Fibroblast of skin of left quadriceps (primary cell): ENCODE data around the gene SPATA6L.

ENCODE experiments used
- DNase-seq, 2 experiments: peaks; one replicate each; pipeline ENCODE4 v3.0.0-alpha.2; 2013; ENCODE audit warnings: low read depth in 2 of 2

SPATA6L gene

GRCh38 chr9:4585135-4585534 lies 81.1 kb downstream of the SPATA6L start:
- DNase-seq: no peak

- DNase-seq: no peak
These were observed 81.6 kb downstream of the SPATA6L start for GRCh38 chr9:4584636-4585035.

DNA sequence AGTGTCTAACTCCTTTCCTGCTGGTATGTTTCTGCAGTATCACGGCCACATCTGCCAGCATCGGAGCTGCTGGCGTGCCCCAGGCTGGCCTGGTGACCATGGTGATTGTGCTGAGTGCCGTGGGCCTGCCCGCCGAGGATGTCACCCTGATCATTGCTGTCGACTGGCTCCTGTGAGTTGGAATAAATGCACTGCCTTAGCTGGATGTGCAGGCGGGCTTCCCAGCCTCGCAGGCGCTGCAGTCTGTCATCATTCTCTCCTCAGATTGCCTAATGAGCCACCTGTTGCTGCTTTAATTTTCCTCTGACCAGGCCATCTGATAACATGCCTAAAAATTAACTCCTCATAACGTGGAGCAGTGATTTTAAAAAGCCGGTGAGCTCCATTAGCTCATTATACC lies 83.3 kb downstream of the SPATA6L start:
- no peak for DNase-seq

DNA sequence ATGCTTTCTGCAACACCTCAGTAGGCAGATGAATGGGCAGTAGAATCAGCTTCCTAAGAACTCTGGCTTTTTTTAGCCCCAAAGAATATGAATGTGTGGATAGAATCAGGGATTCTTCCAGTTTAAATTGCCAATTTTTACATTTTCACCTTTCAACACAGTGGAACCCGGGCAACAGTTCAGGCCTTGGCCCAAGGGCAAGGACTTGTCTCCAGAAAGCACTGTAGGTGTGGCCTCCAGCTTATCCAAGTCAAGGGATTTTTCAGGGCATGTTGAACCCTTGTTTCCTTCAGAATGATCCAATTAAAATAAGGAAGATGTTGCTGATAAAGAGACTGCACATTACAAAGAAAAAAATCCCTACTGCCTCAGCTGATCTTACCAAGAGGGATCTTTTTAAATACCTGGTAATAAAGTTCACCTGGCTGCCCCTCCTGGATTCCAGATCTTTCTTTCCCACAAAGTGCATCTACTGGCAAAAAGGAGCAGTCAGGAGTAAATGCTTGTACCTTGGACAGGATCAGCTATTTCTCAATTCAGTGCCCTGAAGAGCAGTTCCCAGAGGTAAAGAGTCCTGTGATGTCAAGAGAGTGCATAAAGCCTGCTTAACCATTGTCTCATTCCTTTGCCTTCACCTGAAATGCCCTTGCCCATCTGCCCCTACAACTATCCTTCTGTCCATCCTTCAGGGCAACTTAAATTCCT lies 84.3 kb downstream of the SPATA6L start:
- no peak for DNase-seq

- DNase-seq: no peak
These were observed 85.1 kb downstream of the SPATA6L start for GRCh38 chr9:4581035-4581760.

GRCh38 chr9:4579001-4579400 lies 87.3 kb downstream of the SPATA6L start:
- no peak for DNase-seq

GRCh38 chr9:4576448-4576847 lies 89.8 kb downstream of the SPATA6L start:
- DNase-seq: no peak

- DNase-seq: no peak
These were observed 90.3 kb downstream of the SPATA6L start for GRCh38 chr9:4575997-4576396.

DNA sequence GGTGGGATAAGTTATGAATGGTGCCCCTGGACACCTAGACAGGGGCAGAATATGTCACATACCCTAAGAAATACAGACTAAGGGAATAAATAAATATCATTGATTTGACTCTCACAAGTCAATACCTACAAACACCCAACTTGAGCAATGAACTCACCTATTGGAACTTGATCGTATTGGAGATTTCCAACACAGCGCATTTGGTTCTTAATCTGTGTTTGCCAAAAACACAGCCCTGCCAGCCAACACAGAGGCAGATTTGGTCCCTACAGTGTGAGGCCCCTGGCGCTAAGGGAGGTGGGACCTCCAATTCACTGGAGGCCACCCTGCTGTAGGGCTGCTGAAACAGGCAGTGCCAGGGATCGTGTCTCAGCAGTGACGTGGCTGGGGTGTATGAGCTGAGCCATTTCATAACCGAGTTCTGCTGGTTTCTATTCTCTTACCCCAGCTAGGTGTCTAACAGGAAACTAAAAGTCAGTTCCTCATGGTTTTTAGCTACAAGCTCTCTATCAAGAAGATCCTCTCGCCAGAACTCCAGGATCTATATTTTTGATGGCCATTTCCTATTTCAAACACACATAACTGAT lies 91.5 kb downstream of the SPATA6L start:
- no peak for DNase-seq

DNA sequence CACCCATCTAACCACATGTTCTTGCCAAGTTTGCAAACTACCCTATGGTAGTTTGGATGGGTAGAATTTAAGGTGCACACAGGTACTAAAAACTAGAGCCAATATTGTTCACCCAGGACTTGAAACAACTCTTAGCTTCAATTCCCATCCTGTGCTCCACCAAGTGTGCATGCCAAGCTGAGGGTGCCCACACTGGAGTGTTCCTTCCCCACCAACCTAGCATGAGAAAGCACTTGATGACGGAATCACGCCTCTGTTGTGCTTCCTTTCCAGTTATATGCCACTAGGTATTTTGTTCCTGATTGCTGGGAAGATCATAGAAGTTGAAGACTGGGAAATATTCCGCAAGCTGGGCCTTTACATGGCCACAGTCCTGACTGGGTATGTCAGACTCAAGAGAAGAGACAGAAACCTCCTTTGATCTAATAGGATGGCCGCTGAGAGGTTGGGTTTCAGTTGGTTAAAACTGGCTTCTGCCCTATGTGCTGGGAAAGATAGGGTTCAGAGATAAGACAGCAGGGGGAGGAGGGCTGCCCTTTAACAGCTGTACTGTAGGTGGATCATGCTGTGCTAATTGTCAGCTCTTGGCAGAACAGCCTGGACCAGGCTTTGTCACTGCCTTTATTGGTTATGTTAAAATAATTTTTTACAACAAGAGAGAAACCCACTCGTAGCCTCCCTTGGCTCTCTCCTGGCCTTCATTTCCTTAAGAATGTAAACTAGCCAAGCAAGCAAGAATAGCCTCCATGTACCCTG lies 92.5 kb downstream of the SPATA6L start:
- DNase-seq: no peak

DNA sequence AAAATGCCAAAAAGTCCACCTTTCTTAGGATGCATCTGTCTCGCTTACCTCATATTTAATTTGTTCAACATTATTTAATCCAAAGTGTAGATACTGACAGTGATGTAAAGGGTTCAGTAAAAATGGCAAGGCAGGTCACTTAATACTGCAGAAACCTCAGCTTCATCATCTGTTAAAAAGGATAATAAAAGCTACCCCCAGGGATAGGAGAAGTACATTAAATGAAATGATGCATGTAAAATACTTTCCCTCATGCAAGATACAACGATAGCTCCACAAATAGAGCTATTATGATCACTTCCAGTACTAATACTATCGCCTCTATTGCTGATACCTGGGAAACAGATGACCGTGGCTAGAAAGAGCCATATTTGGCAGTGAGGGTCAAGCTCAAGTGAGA lies 93.1 kb downstream of the SPATA6L start:
- no peak for DNase-seq

- no peak for DNase-seq
These were observed 94.0 kb downstream of the SPATA6L start for GRCh38 chr9:4572184-4572826.

- no peak for DNase-seq
These were observed 97.2 kb downstream of the SPATA6L start for GRCh38 chr9:4569101-4569500.

- DNase-seq: no peak
These were observed 98.7 kb downstream of the SPATA6L start for GRCh38 chr9:4567601-4568000.

GRCh38 chr9:4566806-4567205 lies 99.5 kb downstream of the SPATA6L start:
- no peak for DNase-seq

- DNase-seq: no peak
These were observed 103.2 kb downstream of the SPATA6L start for GRCh38 chr9:4563105-4563504.

- no peak for DNase-seq
These were observed 106.8 kb downstream of the SPATA6L start for GRCh38 chr9:4559261-4560182.

GRCh38 chr9:4558371-4558998 lies 107.8 kb downstream of the SPATA6L start:
- no peak for DNase-seq

DNA sequence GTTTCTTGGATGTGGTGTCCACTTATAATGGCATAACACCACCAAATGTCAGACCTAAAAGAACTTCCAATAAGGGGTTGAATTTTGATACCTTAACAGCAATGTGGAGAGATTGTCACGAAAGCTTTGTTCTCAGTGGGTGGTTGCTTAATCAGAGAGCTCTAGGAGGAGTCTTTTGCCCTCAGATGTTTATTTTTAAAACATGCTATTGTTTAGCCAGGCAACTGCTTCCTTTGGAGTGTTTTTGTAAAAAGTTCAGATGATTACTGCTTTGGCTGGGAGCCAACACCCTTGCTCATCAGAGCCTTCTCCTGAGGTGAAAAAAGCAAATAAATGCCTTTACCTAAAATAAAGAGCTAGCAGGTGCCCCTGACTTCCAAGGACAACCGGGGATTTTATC lies 111.0 kb downstream of the SPATA6L start:
- no peak for DNase-seq

DNA sequence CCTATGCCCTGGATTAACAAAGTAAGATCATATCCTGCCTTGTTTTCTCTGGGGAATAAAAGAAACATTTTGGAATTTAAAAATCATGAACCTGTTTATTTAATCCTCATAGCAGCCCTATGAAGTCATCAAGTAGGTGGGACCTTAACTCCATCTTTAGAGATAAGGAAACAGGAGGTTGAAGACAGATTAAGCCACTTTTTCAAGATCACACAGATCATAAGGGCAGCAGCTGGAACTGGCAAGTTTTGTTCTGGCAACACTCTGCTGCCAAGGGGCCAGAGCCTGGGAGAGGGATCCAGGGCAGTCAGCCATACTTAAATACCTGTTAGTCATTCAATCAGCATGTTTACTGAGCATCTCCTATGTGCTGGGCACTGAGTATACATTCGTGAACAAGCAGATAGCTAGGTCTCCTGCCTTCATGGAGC lies 112.3 kb downstream of the SPATA6L start:
- peak in 1 of 2 experiments; percentile 17 for DNase-seq
